NCI-H2196 treated with DMSO at 0.1 percent for 48 hours (cell line): ENCODE data around the gene EXT2.

Source experiments
- DNase-seq: peaks from one replicate; lab custom pipeline; 2025; ENCODE audit not compliant: unreplicated experiment; lab: John Stamatoyannopoulos, UW

EXT2 gene

DNA sequence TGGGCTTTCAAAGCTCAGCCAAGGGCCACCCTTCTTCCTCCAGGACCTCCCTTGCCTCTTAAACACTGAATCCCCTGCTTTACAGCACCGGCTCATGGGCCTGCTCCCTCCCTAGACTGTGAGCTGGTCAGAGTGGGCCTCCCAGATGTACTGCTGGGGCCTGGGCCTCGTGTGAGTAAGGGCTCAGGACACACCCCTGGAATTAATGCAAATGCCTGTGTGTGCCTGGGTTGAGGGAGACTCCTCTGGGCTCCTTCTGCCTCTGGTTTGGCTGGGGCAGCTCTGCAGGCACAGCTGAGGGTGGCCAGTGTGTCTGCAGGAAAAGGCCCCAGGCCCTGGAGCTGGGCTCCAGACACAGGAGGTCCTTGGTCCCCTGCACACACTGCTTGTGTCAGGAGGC lies 190.3 kb downstream of the EXT2 start:
- no peak for DNase-seq

DNA sequence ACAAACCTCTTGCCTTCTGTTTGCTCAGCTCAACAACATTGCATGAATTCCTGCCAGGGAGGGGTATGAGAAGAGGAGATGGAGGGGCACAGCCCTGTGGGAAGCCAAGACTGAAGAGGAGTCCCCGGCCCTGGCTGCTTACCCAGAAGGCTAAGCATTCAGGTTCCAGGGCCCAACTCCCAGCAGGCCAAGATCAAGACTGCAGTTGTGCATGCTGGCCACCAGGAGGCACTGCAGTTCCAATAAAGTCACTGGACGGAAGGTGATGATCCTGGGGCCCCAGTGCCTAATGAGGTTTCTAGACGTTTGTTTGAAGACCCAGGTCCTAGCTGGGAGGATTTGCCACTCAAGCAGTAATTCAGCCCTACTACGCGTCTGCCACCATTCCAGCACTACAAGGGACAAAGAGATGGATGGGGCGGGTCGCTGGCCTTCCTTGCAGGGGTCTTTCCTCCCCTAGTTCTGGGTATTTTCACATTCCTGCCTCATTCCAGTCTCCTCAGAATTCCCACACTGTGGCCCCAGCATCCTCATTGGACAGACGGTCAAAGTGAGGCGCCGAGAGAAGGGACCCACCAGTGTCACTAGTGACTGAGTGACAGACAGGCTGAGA lies 190.9 kb downstream of the EXT2 start:
- peak; percentile 42 for DNase-seq

DNA sequence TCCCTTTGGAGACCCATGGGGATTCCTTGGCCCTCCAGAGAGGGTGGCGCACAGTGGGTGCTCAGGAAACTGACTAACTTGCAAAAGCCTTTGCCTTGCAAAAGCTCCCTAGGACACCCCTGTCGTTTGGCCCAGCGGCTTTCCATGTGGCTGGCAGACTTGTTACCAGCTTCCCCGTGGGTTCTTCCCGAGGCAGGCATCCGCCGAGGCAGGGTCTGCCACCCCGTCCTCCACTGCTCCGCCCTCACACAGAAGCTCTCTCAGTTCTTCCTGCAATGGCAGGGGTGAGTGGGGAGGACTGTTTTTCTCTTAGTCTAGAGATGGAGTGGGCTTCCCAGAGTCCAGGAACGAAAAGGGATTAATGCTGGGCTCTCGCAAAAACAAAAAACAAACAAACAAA lies 191.4 kb downstream of the EXT2 start:
- no peak for DNase-seq

DNA sequence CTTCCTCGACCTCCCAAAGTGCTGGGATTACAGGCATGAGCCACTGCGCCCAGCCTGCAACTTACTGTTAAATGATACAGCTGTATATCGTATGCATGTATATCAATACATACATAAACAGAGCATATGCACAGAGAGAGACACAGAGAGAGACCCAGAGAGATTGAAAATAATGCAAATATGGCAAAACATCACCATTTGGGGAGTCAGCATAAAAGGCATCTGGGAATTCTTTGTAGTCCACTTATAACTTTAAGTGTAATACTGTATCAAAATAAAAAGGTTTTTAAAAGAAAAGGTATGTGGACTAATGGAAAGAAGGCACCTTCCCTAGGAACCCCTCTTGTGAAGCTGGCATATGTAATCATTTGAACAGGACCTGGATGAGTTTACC lies 192.7 kb downstream of the EXT2 start:
- no peak for DNase-seq

DNA sequence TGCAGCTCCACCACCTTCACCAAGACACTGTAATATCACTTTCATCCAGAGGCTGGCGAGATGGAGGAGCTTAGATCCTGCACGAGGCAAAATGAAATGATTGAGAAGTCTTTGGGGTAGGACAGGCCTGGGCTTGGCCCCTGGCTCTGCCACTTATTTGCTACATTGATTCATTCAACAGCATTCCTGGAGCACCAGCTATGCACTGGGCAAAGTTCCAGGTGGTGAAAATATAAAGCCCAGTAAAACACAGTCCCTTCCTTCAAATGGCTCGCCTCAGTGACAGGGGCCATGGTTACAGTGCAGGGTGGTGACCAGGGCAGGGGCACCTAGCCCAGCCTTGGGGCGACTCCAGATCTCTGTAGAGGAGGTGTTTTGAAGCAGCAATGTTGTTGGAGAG lies 194.7 kb downstream of the EXT2 start:
- no peak for DNase-seq
